ENCODE data around the gene ADCY2. TPM values are rescaled to one million over a fixed set of nuclear protein-coding genes. Genes with fewer than 3 reads are reported as not detected.

ADCY2 gene
- total RNA-seq, 1 experiment from 2014 or later = 17.3 TPM

DNA sequence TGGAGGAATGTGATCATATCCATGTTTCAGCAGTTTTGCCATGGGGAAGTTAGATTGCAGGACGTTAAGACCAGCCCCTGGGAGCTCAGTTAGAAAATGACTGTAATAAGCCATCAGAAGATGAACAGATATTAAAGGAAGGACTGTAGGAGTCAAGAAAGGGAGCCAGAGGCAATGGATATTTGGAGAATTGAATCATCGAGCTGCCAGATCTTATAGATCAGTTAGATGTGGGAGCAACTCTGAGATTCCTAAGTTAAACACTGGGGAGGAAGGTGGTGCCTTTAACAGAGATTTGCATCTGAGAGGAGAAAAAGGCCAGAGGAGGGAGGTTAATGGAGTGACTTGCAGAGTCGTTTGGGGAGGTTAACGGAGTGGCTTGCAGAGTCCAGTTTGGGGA lies 96.4 kb downstream of the ADCY2 start:
- DNase-seq = no peak
- peaks cover 2% of the 10 kb centered on the region; the same call in 1 of the 2 replicates for H3K36me3 ChIP-seq (replicated peaks; ENCODE audit: control insufficient read depth, insufficient read depth, low read length)
- H3K4me3 ChIP-seq (ENCODE audit: insufficient read depth, low read depth, low read length) = no peak overlapping the region
- H3K27me3 ChIP-seq (ENCODE audit: control insufficient read depth, insufficient read depth, low read length) = no peaks in the 10 kb centered on the region

- peaks cover 2% of the 10 kb centered on the region; the same call in 1 of the 2 replicates for H3K36me3 ChIP-seq (replicated peaks; ENCODE audit: control insufficient read depth, insufficient read depth, low read length)
- no peak overlapping the region for H3K4me3 ChIP-seq (ENCODE audit: insufficient read depth, low read depth, low read length)
- DNase-seq = no peak
- H3K27me3 ChIP-seq (ENCODE audit: control insufficient read depth, insufficient read depth, low read length) = no peaks in the 10 kb centered on the region
Observed at GRCh38 chr5:7493081-7493480, 97.1 kb downstream of the ADCY2 start.

DNA sequence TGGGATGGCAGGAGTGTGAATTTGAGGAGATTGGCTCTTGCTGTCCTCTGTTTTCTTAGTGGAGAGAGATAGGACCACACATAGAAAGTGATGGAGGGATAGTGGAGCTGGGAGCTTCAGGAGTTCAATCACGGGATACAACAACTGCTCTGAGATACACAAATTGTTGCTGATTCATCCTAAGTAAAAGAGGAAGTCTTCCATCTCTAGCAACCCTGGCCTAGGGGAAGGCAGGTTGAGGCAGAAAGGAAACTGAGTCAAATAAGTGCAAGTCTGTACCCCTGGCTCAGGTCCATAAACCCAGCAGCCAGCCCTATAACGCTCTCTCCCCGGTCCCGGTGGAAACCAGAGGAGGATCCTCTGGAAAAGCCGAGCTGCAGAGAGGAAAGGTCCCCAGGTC lies 97.7 kb downstream of the ADCY2 start:
- H3K27me3 ChIP-seq (ENCODE audit: control insufficient read depth, insufficient read depth, low read length) = no peaks in the 10 kb centered on the region
- DNase-seq = no peak
- no peak overlapping the region for H3K4me3 ChIP-seq (ENCODE audit: insufficient read depth, low read depth, low read length)
- H3K36me3 ChIP-seq (replicated peaks; ENCODE audit: control insufficient read depth, insufficient read depth, low read length) = no peaks in the 10 kb centered on the region

DNA sequence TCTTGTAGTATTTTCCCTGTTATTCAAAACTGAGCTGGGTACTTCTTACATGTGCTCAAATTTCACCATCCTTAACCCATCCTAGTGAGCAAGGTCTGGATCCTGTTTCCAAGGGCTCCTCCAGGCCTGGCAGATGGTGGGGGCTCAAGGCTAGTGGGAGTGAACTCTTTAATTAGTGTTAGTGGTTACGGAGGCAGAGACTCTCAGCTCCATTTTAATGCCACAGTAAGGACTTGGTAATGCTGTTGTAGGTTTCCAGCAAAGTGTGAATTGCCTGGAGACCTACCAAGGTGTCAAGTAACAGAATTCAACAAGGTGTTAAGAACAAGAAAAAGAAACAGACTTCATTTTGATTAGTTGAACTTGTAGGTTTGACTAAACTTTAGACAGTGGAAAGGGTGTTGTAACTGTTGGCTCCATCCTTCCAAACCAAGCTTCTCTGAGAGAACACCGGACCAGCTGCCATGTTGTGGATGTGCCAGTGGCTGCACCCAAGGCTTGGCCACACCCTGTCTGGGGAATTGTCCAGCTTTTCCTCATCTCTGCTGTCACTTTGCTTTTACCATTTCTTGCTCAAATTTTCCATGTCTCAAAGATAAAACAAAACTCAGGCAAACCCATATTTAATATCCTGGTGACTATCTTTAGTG lies 98.7 kb downstream of the ADCY2 start:
- Histone ChIP-seq H3K4me3 (ENCODE audit: insufficient read depth, low read depth, low read length) (no peak overlapping the region), H3K36me3 (replicated peaks; ENCODE audit: control insufficient read depth, insufficient read depth, low read length) (no peaks in the 10 kb centered on the region), H3K27me3 (ENCODE audit: control insufficient read depth, insufficient read depth, low read length) (no peaks in the 10 kb centered on the region)
- DNase-seq = no peak

GRCh38 chr5:7495131-7495517 lies 99.2 kb downstream of the ADCY2 start:
- no peak for DNase-seq
- no peaks in the 10 kb centered on the region for H3K36me3 ChIP-seq (replicated peaks; ENCODE audit: control insufficient read depth, insufficient read depth, low read length)

GRCh38 chr5:7500256-7500655 lies 104.3 kb downstream of the ADCY2 start:
- H3K36me3 ChIP-seq (replicated peaks; ENCODE audit: control insufficient read depth, insufficient read depth, low read length) = peaks cover 3% of the 10 kb centered on the region

More at GRCh38 chr5:7495131-7495517, 99.2 kb downstream of the ADCY2 start:
- Histone ChIP-seq H3K27me3 (ENCODE audit: control insufficient read depth, insufficient read depth, low read length) (no peaks in the 10 kb centered on the region), H3K4me3 (ENCODE audit: insufficient read depth, low read depth, low read length) (no peak overlapping the region)

DNA sequence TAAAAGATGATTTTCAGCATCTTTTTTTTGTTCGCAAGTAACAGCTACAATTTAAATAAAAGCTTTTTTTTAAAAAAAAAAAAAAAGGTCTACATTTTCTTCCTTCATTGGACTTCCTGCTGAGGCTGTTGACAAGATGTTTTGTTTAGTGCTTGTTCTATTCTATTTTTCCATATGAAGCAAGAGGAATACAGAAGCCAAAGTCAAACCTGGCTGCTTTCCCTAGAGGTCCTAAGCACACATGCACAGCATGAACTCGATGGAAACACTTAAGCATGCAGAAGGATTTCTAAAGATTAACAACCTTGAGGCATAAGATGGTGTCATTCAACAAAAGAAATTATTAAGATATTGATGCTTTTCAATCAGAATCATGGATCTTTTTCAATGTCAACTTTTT lies 105.1 kb downstream of the ADCY2 start:
- H3K4me3 ChIP-seq (ENCODE audit: insufficient read depth, low read depth, low read length) = no peak overlapping the region

More at GRCh38 chr5:7500256-7500655, 104.3 kb downstream of the ADCY2 start:
- no peak for DNase-seq
- Histone ChIP-seq H3K27me3 (ENCODE audit: control insufficient read depth, insufficient read depth, low read length) (no peaks in the 10 kb centered on the region), H3K4me3 (ENCODE audit: insufficient read depth, low read depth, low read length) (no peak overlapping the region)

GRCh38 chr5:7503564-7503963 lies 107.6 kb downstream of the ADCY2 start:
- H3K27me3 ChIP-seq (ENCODE audit: control insufficient read depth, insufficient read depth, low read length) = no peaks in the 10 kb centered on the region
- no peak for DNase-seq
- peaks cover 3% of the 10 kb centered on the region for H3K36me3 ChIP-seq (replicated peaks; ENCODE audit: control insufficient read depth, insufficient read depth, low read length)
- no peak overlapping the region for H3K4me3 ChIP-seq (ENCODE audit: insufficient read depth, low read depth, low read length)

More for the DNA sequence above, 105.1 kb downstream of the ADCY2 start:
- DNase-seq = no peak
- no peaks in the 10 kb centered on the region for H3K27me3 ChIP-seq (ENCODE audit: control insufficient read depth, insufficient read depth, low read length)
- peaks cover 3% of the 10 kb centered on the region for H3K36me3 ChIP-seq (replicated peaks; ENCODE audit: control insufficient read depth, insufficient read depth, low read length)

- H3K27me3 ChIP-seq (ENCODE audit: control insufficient read depth, insufficient read depth, low read length) = no peaks in the 10 kb centered on the region
- DNase-seq = no peak
- H3K36me3 ChIP-seq (replicated peaks; ENCODE audit: control insufficient read depth, insufficient read depth, low read length) = peaks cover 2% of the 10 kb centered on the region
- no peak overlapping the region for H3K4me3 ChIP-seq (ENCODE audit: insufficient read depth, low read depth, low read length)
Observed at GRCh38 chr5:7515284-7515914, 119.5 kb downstream of the ADCY2 start.

DNA sequence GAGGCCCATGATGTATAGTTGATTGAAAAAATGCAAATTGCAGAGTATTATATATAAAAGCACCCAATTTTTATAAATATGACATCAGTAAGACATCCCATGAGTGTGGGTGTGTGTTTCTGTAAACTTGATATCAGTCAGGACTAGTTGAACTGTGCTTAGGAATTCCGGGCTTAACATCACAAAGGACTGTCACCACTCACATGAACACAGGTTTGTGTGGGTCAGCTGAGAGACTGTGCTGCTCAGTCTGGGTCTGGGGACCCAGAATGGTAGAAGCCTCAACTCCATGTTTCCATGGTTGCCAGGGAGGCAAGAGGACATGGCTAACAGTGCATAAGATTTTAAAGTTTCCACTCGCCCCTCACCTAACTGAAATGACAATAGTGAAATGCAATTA lies 120.3 kb downstream of the ADCY2 start:
- DNase-seq = no peak
- H3K36me3 ChIP-seq (replicated peaks; ENCODE audit: control insufficient read depth, insufficient read depth, low read length) = peaks cover 8% of the 10 kb centered on the region

DNA sequence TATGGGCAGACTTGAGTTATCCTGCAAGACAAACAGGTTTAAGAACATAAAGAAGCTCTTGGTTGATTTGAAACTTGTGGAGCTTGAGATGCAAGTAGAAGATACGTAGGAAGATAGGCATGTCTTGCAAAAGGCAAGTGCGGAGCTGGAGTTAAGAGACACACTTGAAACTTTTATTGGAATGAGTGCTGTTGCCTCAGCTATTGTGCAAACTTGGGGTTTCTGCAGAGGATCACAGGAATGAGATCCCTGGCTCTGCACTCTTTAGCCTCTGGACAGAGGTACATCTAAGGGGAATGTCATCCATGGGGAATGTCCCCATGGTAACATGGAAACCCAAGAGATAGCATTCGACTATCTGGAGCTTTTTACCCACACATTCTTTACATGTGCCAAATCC lies 121.1 kb downstream of the ADCY2 start:
- DNase-seq = no peak
- Histone ChIP-seq H3K36me3 (replicated peaks; ENCODE audit: control insufficient read depth, insufficient read depth, low read length) (peaks cover 14% of the 10 kb centered on the region), H3K27me3 (ENCODE audit: control insufficient read depth, insufficient read depth, low read length) (no peaks in the 10 kb centered on the region), H3K4me3 (ENCODE audit: insufficient read depth, low read depth, low read length) (no peak overlapping the region)

More for the DNA sequence above, 120.3 kb downstream of the ADCY2 start:
- H3K27me3 ChIP-seq (ENCODE audit: control insufficient read depth, insufficient read depth, low read length) = no peaks in the 10 kb centered on the region
- H3K4me3 ChIP-seq (ENCODE audit: insufficient read depth, low read depth, low read length) = no peak overlapping the region

DNA sequence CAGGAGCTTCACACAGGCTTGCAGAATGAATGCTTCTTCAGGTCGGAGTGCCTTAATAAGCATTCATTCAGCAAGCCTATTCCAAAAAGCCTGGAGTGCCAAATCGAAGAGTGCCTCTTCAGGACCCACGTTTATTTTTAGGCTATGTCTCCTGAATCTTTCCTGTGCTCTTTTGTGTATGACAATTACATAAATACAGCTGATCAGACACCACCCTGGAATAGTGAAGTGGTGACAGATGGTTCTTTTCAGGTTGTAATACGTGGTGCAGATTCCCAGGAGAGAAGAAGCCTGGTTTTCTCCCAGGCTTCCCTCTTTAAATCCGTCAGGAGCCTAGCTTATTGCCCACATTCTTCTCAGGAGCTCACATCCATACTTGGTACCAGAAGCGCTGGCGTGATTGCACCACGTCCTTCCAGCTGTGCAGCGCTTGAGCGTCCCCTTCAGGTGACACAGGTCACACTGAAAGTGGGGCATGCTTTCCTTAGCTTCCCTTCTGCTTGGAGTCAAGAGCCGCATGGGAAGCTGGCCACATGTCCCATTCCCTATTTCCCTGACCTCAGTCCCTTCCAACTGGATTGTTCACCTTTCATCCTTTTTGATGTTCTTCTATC lies 123.1 kb downstream of the ADCY2 start:
- DNase-seq = peak; percentile 54
- H3K4me3 ChIP-seq (ENCODE audit: insufficient read depth, low read depth, low read length) = no peak overlapping the region
- H3K27me3 ChIP-seq (ENCODE audit: control insufficient read depth, insufficient read depth, low read length) = no peaks in the 10 kb centered on the region
- H3K36me3 ChIP-seq (replicated peaks; ENCODE audit: control insufficient read depth, insufficient read depth, low read length) = peaks cover 14% of the 10 kb centered on the region

GRCh38 chr5:7519564-7519963 lies 123.6 kb downstream of the ADCY2 start:
- Histone ChIP-seq H3K4me3 (ENCODE audit: insufficient read depth, low read depth, low read length) (no peak overlapping the region), H3K36me3 (replicated peaks; ENCODE audit: control insufficient read depth, insufficient read depth, low read length) (peaks cover 14% of the 10 kb centered on the region), H3K27me3 (ENCODE audit: control insufficient read depth, insufficient read depth, low read length) (no peaks in the 10 kb centered on the region)
- DNase-seq = no peak

- Histone ChIP-seq H3K36me3 (replicated peaks; ENCODE audit: control insufficient read depth, insufficient read depth, low read length) (peaks cover 5% of the 10 kb centered on the region), H3K27me3 (ENCODE audit: control insufficient read depth, insufficient read depth, low read length) (no peaks in the 10 kb centered on the region), H3K4me3 (ENCODE audit: insufficient read depth, low read depth, low read length) (no peak overlapping the region)
- DNase-seq = no peak
Observed at GRCh38 chr5:7529880-7530279, 133.9 kb downstream of the ADCY2 start.

- no peak overlapping the region for H3K4me3 ChIP-seq (ENCODE audit: insufficient read depth, low read depth, low read length)
Observed at GRCh38 chr5:7533941-7534340, 138.0 kb downstream of the ADCY2 start.

More at GRCh38 chr5:7533941-7534340, 138.0 kb downstream of the ADCY2 start:
- Histone ChIP-seq H3K27me3 (ENCODE audit: control insufficient read depth, insufficient read depth, low read length) (no peaks in the 10 kb centered on the region), H3K36me3 (replicated peaks; ENCODE audit: control insufficient read depth, insufficient read depth, low read length) (peaks cover 3% of the 10 kb centered on the region; the same call in 1 of the 2 replicates)
- no peak for DNase-seq
